K562 (cell line): ENCODE results near the gene SPATC1L. TPM values are rescaled to one million over a fixed set of nuclear protein-coding genes. Genes with fewer than 3 reads are reported as not detected.

Experiments
- ATAC-seq: fragments of 200-7000 bp; cut with Tn5 transposase; 3 replicates; pipeline ENCODE4 v1.9.1; 2020; ENCODE audit warnings: moderate library complexity
- BruUV-seq: library from RNA; stranded (reverse); fragments of 400-500 nt; replicated peaks from 2 replicates; lab custom pipeline; 2021; lab: Mats Ljungman, UMichigan
- CTCF ChIA-PET: fragments of 300-600 bp; formaldehyde crosslinking; extraction: SDS; loops from one replicate; lab custom pipeline; 2021; ENCODE audit warnings: low intra/inter-chr PET ratio; lab: Yijun Ruan, JAX
- POLR2A ChIA-PET: fragments of 300-600, 350-650 bp; sonication (Branson Sonifier 250); formaldehyde crosslinking; extraction: SDS; loops from one replicate; lab custom pipeline; 2021; ENCODE audit warnings: antibody characterized with exemption, inconsistent platforms; lab: Yijun Ruan, JAX
- DNase-seq, 4 experiments: peaks; one replicate each; pipeline versions ENCODE4 v3.0.0 to v3.0.0-alpha.2; 2011 to 2018; ENCODE audit warnings: low spot score in 3 of 4, mixed read lengths in 3 of 4; ENCODE audit errors: extremely low read depth in 1 of 4
- FAIRE-seq: peaks from 2 replicates; lab custom pipeline; 2011; peaks lifted over from hg19 to GRCh38; lab: Jason Lieb, UNC
- H2AFZ ChIP-seq: 2 replicates; pipeline ENCODE4 v1.6.0; 2011; ENCODE audit warnings: low read depth, low read length, control low read depth, inconsistent platforms
- H3K27ac ChIP-seq: fragments of 200-600 bp; 3 replicates; pipeline ENCODE4 v1.8.0; 2011; ENCODE audit warnings: low read depth, mild to moderate bottlenecking, control low read depth, inconsistent platforms, low read length, moderate library complexity, mixed read lengths; ENCODE audit errors: extremely low read depth
- H3K27me3 ChIP-seq, 2 experiments: fragments of 300-600 bp in 1 of 2; 2 replicates in 1 of 2; 3 replicates in 1 of 2; pipeline versions ENCODE4 v1.6.0 to v1.8.0; 2011; ENCODE audit warnings: inconsistent platforms in 2 of 2, low read length in 2 of 2, mild to moderate bottlenecking in 1 of 2, mixed read lengths in 1 of 2, moderate library complexity in 1 of 2; ENCODE audit not compliant: control insufficient read depth in 2 of 2, insufficient read depth in 2 of 2
- H3K36me3 ChIP-seq: fragments of 300-600 bp; 3 replicates; pipeline ENCODE4 v1.8.0; 2011; ENCODE audit warnings: mild to moderate bottlenecking, low read length, inconsistent platforms; ENCODE audit not compliant: control insufficient read depth, insufficient read depth
- H3K4me1 ChIP-seq, 2 experiments: fragments of 200-600 bp in 1 of 2; replicated peaks in 1 of 2; 2 replicates in 1 of 2; 3 replicates in 1 of 2; pipeline versions ENCODE4 v1.5.1 to v1.8.0; 2011; ENCODE audit warnings: inconsistent platforms in 2 of 2, low read length in 2 of 2, mild to moderate bottlenecking in 1 of 2, mixed read lengths in 1 of 2, moderate library complexity in 1 of 2; ENCODE audit not compliant: control insufficient read depth in 2 of 2, insufficient read depth in 2 of 2
- H3K4me2 ChIP-seq: 2 replicates; pipeline ENCODE4 v1.6.1; 2011; ENCODE audit warnings: low read length, control low read depth, inconsistent platforms, mixed read lengths; ENCODE audit not compliant: insufficient read depth
- H3K4me3 ChIP-seq: fragments of 200-600 bp; sonication (generic), shearing (Covaris generic); 2 replicates; pipeline ENCODE4 v1.5.1; 2016; ENCODE audit warnings: control low read depth, inconsistent platforms
- H3K79me2 ChIP-seq: fragments of 200-600 bp; 3 replicates; pipeline ENCODE4 v1.8.0; 2011; ENCODE audit warnings: low read length, inconsistent platforms; ENCODE audit not compliant: control insufficient read depth, insufficient read depth
- H3K9ac ChIP-seq, 2 experiments: 2 replicates each; pipeline versions ENCODE4 v1.6.0 to v1.6.1; 2011; ENCODE audit warnings: low read depth in 2 of 2, low read length in 2 of 2, control low read depth in 1 of 2, inconsistent platforms in 1 of 2, mild to moderate bottlenecking in 1 of 2, mixed read lengths in 1 of 2; ENCODE audit not compliant: insufficient read depth in 1 of 2
- H3K9me1 ChIP-seq: one replicate; pipeline ENCODE4 v1.6.0; 2011; ENCODE audit warnings: inconsistent platforms, mild to moderate bottlenecking, low read length, moderate library complexity; ENCODE audit not compliant: control insufficient read depth, insufficient read depth
- H3K9me3 ChIP-seq: replicated peaks from 2 replicates; pipeline ENCODE4 v1.5.1; 2011; ENCODE audit warnings: low read depth, low read length, inconsistent platforms; ENCODE audit not compliant: control insufficient read depth, insufficient read depth
- H4K20me1 ChIP-seq: replicated peaks from 2 replicates; pipeline ENCODE4 v1.6.1; 2011; ENCODE audit warnings: low read length, inconsistent platforms, mixed read lengths; ENCODE audit not compliant: control insufficient read depth, insufficient read depth
- ELK1 ChIP-seq: sonication (generic); formaldehyde crosslinking; IDR thresholded peaks from 2 replicates; pipeline ENCODE4 v1.8.1; 2022; ENCODE audit warnings: missing genetic modification reagents
- EP400 ChIP-seq: fragments of 450-650 bp; IDR thresholded peaks from 2 replicates; pipeline ENCODE4 v1.6.1; 2017; ENCODE audit warnings: antibody characterized with exemption, mild to moderate bottlenecking, moderate library complexity
- L3MBTL2 ChIP-seq: fragments of 450-650 bp; IDR thresholded peaks from 2 replicates; pipeline ENCODE4 v1.6.1; 2016; ENCODE audit warnings: mild to moderate bottlenecking, moderate library complexity
- NFE2 ChIP-seq: IDR thresholded peaks from 2 replicates; pipeline ENCODE4 v1.6.1; 2014; ENCODE audit warnings: antibody characterized with exemption, low read depth
- NRF1 ChIP-seq, 2 experiments: fragments of 450-650 bp; IDR thresholded peaks in 1 of 2; conservative IDR thresholded peaks in 1 of 2; 2 replicates each; pipeline ENCODE4 v1.6.1; 2014; ENCODE audit warnings: mild to moderate bottlenecking in 2 of 2
- PHB ChIP-seq: fragments of 250-450 bp; sonication (Bioruptor Pico); IDR thresholded peaks from 2 replicates; pipeline ENCODE4 v1.5.0; 2021
- RAD51 ChIP-seq: fragments of 450-650 bp; IDR thresholded peaks from 2 replicates; pipeline ENCODE4 v1.7.1; 2016; ENCODE audit warnings: low read depth, mild to moderate bottlenecking, borderline replicate concordance
- SNIP1 ChIP-seq: fragments of 450-650 bp; IDR thresholded peaks from 2 replicates; pipeline ENCODE4 v1.7.1; 2017; ENCODE audit warnings: low read depth, mild to moderate bottlenecking
- SPI1 ChIP-seq: IDR thresholded peaks from 2 replicates; pipeline ENCODE4 v1.6.1; 2011; ENCODE audit warnings: low read depth, low read length, control low read depth, borderline replicate concordance
- TBP ChIP-seq: optimal IDR thresholded peaks from 2 replicates; pipeline ENCODE3; 2011; ENCODE audit warnings: low read depth, low read length, improper control_type of control experiment
- TEAD4 ChIP-seq, 2 experiments: sonication (generic) in 1 of 2; formaldehyde crosslinking in 1 of 2; IDR thresholded peaks; 2 replicates each; pipeline versions ENCODE4 v1.6.1 to v1.8.0; 2012 to 2022; ENCODE audit warnings: borderline replicate concordance in 1 of 2, inconsistent platforms in 1 of 2, low read length in 1 of 2, mild to moderate bottlenecking in 1 of 2, missing genetic modification reagents in 1 of 2
- ZBED1 ChIP-seq: IDR thresholded peaks from 2 replicates; pipeline ENCODE4 v1.6.1; 2014
- ZBTB12 ChIP-seq: fragments of 250-450 bp; sonication (Bioruptor Pico); IDR thresholded peaks from 2 replicates; pipeline ENCODE4 v1.4.0; 2020
- ZBTB9 ChIP-seq: fragments of 450-650 bp; formaldehyde crosslinking; IDR thresholded peaks from 2 replicates; pipeline ENCODE4 v1.4.0; 2020; ENCODE audit warnings: mild to moderate bottlenecking, moderate library complexity
- ZNF175 ChIP-seq: fragments of 200-800 bp; sonication (Bioruptor generic); IDR thresholded peaks from 2 replicates; pipeline ENCODE4 v1.6.1; 2016; ENCODE audit warnings: low read depth, mild to moderate bottlenecking, missing genetic modification characterization, missing compliant biosample characterization
- WGBS: fragments of 100-300 bp; shearing (Covaris generic); methylation state at CpG from one replicate; pipeline ENCODE4 v1.1.6; 2016; ENCODE audit warnings: low coverage, mixed read lengths; ENCODE audit not compliant: insufficient coverage; ENCODE audit errors: missing lambda C conversion rate; 5-methylcytosine and 5-hydroxymethylcytosine counted together
- in situ Hi-C: fragments of 300-500 bp; cut with MboI; formaldehyde crosslinking; loops from 4 replicates; pipeline ENCODE4 v1.15.0; 2018; ENCODE audit warnings: inconsistent platforms, mixed read lengths
- intact Hi-C: fragments of 100-400 bp; cut with micrococcal nuclease; formaldehyde crosslinking; loops from 2 replicates; pipeline ENCODE4 v1.14.2; 2022
- polyA plus RNA-seq, 8 experiments: library from polyadenylated mRNA; depleted of rRNA in 4 of 8; stranded (reverse) in 5 of 8; unstranded in 3 of 8; fragments of >200 nt; fragmentation: Nextera tagmentation in 2 of 8; fragmentation: Illumina TruSeq in 1 of 8; extraction: Ambion mirVana in 2 of 8; extraction: Trizol in 1 of 8; gene quantifications; 2 replicates each; pipeline versions ENCODE4 v1.2.1 to v1.2.3, GENCODE V29; 2011 to 2014; ENCODE audit warnings: inconsistent platforms in 1 of 8, missing spikeins in 1 of 8
- total RNA-seq, 7 experiments: library from RNA; depleted of rRNA in 6 of 7; stranded (reverse); fragments of >200 nt in 6 of 7; fragmentation: Illumina TruSeq in 2 of 7; extraction: Trizol in 2 of 7; gene quantifications; 2 replicates each; pipeline versions ENCODE4 v1.2.1 to v1.2.3, GENCODE V29; 2011 to 2021; ENCODE audit warnings: low replicate concordance in 1 of 7

Gene SPATC1L
- total and polyA plus RNA-seq, 9 of the 15 experiments (the other 6 are each of a cell fraction or from before 2014, with no cell fraction given), result 0.14 to 121 (median 34.0) TPM; not detected in 1

GRCh38 chr21:46158666-46159300 lies 25.5 kb downstream of the SPATC1L start:
- Histone ChIP-seq H3K79me2 (0 out of 3 replicates have a peak, but pooled peaks cover 7% of the 10 kb centered on the region), H4K20me1 (no peaks in the 10 kb centered on the region), H3K4me1 (peaks cover 3 to 49% of the 10 kb centered on the region in 2 experiments), H3K4me2 (no peak overlapping the region), H2AFZ (no peak overlapping the region), H3K36me3 (peaks cover 58% of the 10 kb centered on the region; the same call in 2 of the 3 replicates), H3K9ac (no peak overlapping the region), H3K4me3 (no peak overlapping the region), H3K9me1 (no peaks in the 10 kb centered on the region), H3K27ac (no peak overlapping the region), H3K27me3 (no peaks in the 10 kb centered on the region), H3K9me3 (peaks cover 15% of the 10 kb centered on the region)
- in situ Hi-C loops (no loop called here), intact Hi-C loops (no loop called here)
- 86% methylated on average over 10 of the region's 10 CpGs for WGBS
- ATAC-seq, result no peak
- DNase-seq, result no peak
- ChIA-PET CTCF (no interaction called here), POLR2A (interaction anchor here (1.1 kb wide), 1 partner anchor 77 kb away, joined by 4 read pairs; no protein-coding TSS in a partner anchor)
- no TSS peak for BruUV-seq
- no peak for FAIRE-seq
- TF ChIP-seq ZBED1 (no peak), RAD51 (no peak), TEAD4 (IDR thresholded peaks at IDR 0.05; ENCODE audit: low read length) (no peak), TEAD4 (CRISPR knock-in tag; IDR thresholded peaks at IDR 0.05; ENCODE audit: borderline replicate concordance) (no peak), TBP (no peak), SNIP1 (no peak), PHB (no peak), NRF1 (conservative IDR thresholded peaks at IDR 0.05 in 1 of 2, IDR thresholded peaks at IDR 0.05 in 1 of 2) (no peak), EP400 (no peak), ELK1 (CRISPR knock-in tag) (no peak), NFE2 (no peak), L3MBTL2 (no peak), ZBTB12 (no peak), ZNF175 (CRISPR knock-in tag) (no peak), ZBTB9 (CRISPR knock-in tag) (no peak), SPI1 (no peak)
